ENCODE data around the gene CADPS2.

GRCh38 chr7:122887198-122887597 is 938 bp upstream of the CADPS2 start:
- TF ChIP-seq CTCF (IDR thresholded peaks at IDR 0.05) (peak in 3 of 4 donors; percentile 9 to 36 (median 28)), POLR2A (IDR thresholded peaks at IDR 0.05) (no peak)

All from right lobe of liver (tissue), 4 donors.